ENCODE data around the gene TRABD2A. TPM values are rescaled to one million over a fixed set of nuclear protein-coding genes. Genes with fewer than 3 reads are reported as not detected.

The TRABD2A gene
- total RNA-seq, 1 experiment from 2014 or later, result 4.6 TPM

DNA sequence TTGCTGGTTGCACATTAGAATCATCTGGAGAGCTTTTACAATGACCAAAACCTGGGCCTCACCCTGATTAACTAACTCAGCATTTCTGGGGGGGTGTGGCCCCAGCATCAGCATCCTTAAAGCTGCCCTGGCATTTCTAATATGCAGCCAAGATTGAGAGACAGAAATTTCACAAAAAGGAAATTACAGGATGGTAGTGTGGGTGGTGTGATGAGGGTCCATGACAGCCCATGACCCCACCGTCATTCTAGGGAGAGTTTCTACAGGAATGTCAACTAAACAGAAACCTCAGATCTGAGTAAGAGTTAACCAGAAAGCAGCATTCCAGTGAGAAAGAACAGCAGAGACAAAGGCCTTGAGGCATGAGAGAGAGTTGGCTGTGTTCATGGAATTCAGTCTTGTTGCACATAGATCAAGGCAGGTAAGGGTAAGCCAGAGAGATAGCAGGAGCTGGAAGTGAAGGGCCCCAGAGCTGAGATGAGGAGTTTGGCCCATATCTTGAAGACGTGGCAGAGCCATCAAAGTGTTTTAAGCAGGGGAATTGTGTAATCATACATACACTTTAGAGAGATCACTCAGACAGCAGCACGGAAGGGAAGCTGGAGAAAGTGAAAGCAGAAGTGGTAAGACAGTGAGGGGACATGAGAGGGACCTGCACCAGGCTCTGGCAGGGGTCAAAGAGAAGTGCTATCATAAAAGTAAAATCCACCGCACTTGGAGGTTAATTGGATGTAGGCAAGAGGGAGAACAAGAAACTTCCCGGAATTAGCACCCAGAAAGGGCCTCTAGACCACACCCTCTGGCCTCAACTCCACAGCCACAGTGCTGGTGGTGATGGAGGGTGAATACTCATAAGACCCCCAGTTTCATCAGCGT, 7.8 kb upstream of the TRABD2A start:
- Histone ChIP-seq H3K9me3 (ENCODE audit: control insufficient read depth in 1 of 2, insufficient read depth in 1 of 2, low read depth in 1 of 2, low read length in 2 of 2) (no peaks in the 10 kb centered on the region), H3K27ac (ENCODE audit: low read depth, low read length) (no peak overlapping the region), H3K4me2 (ENCODE audit: low read length) (no peak overlapping the region), H3K79me2 (ENCODE audit: insufficient read depth, low read length) (no peaks in the 10 kb centered on the region), H4K20me1 (ENCODE audit: insufficient read depth) (no peaks in the 10 kb centered on the region), H3K4me3 (replicated peaks in 1 of 2; ENCODE audit: low read depth in 1 of 2, low read length in 2 of 2) (no peak overlapping the region), H3K27me3 (ENCODE audit: insufficient read depth, low read length) (no peaks in the 10 kb centered on the region), H3K36me3 (ENCODE audit: control insufficient read depth in 1 of 2, insufficient read depth in 2 of 2, low read length in 2 of 2) (no peaks in the 10 kb centered on the region), H3K9ac (ENCODE audit: low read length) (no peak overlapping the region), H2AFZ (ENCODE audit: low read depth, low read length, poor library complexity, severe bottlenecking) (no peak overlapping the region), H3K4me1 (ENCODE audit: control insufficient read depth in 1 of 2, insufficient read depth in 2 of 2, low read length in 2 of 2) (no peaks in the 10 kb centered on the region), H3K9me2 (ENCODE audit: insufficient read depth) (no peaks in the 10 kb centered on the region)
- intact Hi-C loops (cut with micrococcal nuclease), result no loop called here
- TF ChIP-seq ATF3 (IDR thresholded peaks at IDR 0.05), result no peak
- TF ChIP-seq ZFX (IDR thresholded peaks at IDR 0.05), result no peak
- TF ChIP-seq REST (IDR thresholded peaks at IDR 0.05; ENCODE audit: low read depth), result no peak
- TF ChIP-seq POLR2A (IDR thresholded peaks at IDR 0.05; ENCODE audit: borderline replicate concordance, extremely low read depth, insufficient read depth, insufficient read length), result no peak
- TF ChIP-seq ELF1 (IDR thresholded peaks at IDR 0.05; ENCODE audit: borderline replicate concordance, low read depth), result no peak
- TF ChIP-seq CBX3 (IDR thresholded peaks at IDR 0.05; ENCODE audit: low read depth), result no peak
- TF ChIP-seq SIN3A (IDR thresholded peaks at IDR 0.05; ENCODE audit: low read depth), result no peak
- no peak for TF ChIP-seq SRF (IDR thresholded peaks at IDR 0.05; ENCODE audit: low read depth)
- no peak for TF ChIP-seq JUND (IDR thresholded peaks at IDR 0.05)
- no peak for TF ChIP-seq YY1 (IDR thresholded peaks at IDR 0.05; ENCODE audit: extremely low read depth, insufficient replicate concordance, low read depth, low read length)
- TF ChIP-seq EZH2 (IDR thresholded peaks at IDR 0.05), result no peak
- TF ChIP-seq, protein P1, sequence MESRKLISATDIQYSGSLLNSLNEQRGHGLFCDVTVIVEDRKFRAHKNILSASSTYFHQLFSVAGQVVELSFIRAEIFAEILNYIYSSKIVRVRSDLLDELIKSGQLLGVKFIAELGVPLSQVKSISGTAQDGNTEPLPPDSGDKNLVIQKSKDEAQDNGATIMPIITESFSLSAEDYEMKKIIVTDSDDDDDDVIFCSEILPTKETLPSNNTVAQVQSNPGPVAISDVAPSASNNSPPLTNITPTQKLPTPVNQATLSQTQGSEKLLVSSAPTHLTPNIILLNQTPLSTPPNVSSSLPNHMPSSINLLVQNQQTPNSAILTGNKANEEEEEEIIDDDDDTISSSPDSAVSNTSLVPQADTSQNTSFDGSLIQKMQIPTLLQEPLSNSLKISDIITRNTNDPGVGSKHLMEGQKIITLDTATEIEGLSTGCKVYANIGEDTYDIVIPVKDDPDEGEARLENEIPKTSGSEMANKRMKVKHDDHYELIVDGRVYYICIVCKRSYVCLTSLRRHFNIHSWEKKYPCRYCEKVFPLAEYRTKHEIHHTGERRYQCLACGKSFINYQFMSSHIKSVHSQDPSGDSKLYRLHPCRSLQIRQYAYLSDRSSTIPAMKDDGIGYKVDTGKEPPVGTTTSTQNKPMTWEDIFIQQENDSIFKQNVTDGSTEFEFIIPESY (IDR thresholded peaks at IDR 0.05; ENCODE audit: extremely low read depth, insufficient replicate concordance, low read length), result no peak
- no peak for TF ChIP-seq SP1 (IDR thresholded peaks at IDR 0.05; ENCODE audit: low read depth)
- no peak for TF ChIP-seq FOSL1 (IDR thresholded peaks at IDR 0.05; ENCODE audit: low read depth)
- no peak for TF ChIP-seq POLR2AphosphoS5 (IDR thresholded peaks at IDR 0.05; ENCODE audit: low read depth, low read length)
- TF ChIP-seq ZNF274 (IDR thresholded peaks at IDR 0.05; ENCODE audit: low read depth, low read length), result no peak
- CTCF ChIA-PET, result interaction anchor here (1.5 to 2.3 kb wide), 2 partner anchors 37 kb away, joined by 5 to 8 read pairs; no protein-coding TSS in a partner anchor
- no peak for ATAC-seq
- POLR2A ChIA-PET, result no interaction called here
- no TSS peak for BruUV-seq (replicated peaks)
- DNase-seq (ENCODE audit: low read depth, low spot score), result no peak
- RAD21 ChIA-PET (ENCODE audit: low non-redundant PET in 1 of 2, low total read pairs in 2 of 2, uncharacterized antibody in 2 of 2, unreplicated experiment in 2 of 2), result no interaction called here
